H1 (cell line): Measurements from ENCODE around the gene SULT2B1. TPM values are rescaled to one million over a fixed set of nuclear protein-coding genes. Genes with fewer than 3 reads are reported as not detected.

ENCODE experiments used
- polyA plus RNA-seq, 7 experiments: library from polyadenylated mRNA; depleted of rRNA in 3 of 7; stranded (reverse) in 5 of 7; unstranded in 2 of 7; fragments of >200 nt in 5 of 7; fragments of 200-250 nt in 2 of 7; gene quantifications; 1 replicate in 5 of 7; 2 replicates in 1 of 7; 4 replicates in 1 of 7; pipeline versions ENCODE4 v1.2.1 to v1.2.3, GENCODE V29; 2011 to 2013; ENCODE audit warnings: missing spikeins in 2 of 7, mixed read lengths in 2 of 7
- total RNA-seq: library from RNA; stranded (reverse); fragmentation: NEBNext Ultra II Directional; extraction: Animal tissue kit (Norgen Biotek cat#: 25700); gene quantifications from 2 replicates; pipeline ENCODE4 v1.2.1, GENCODE V29; 2021

Gene SULT2B1
- total and polyA plus RNA-seq, 2 of the 8 experiments (the other 6 are each of a cell fraction or from before 2014, with no cell fraction given), result 1.5 to 2.6 TPM

Other genes with a start within 250 kb of the SULT2B1 start
- gene EMP3, start 226.6 kb upstream of the SULT2B1 start, total RNA-seq, result 18.4 and 20.9 TPM in 2 replicates
- gene EMP3, start 226.6 kb upstream of the SULT2B1 start, polyA plus RNA-seq (2011; rRNA removed), result 65.9 and 87.8 TPM in 2 replicates
- 14.2 and 14.7 TPM in 2 replicates for gene TMEM143, start 188.2 kb upstream of the SULT2B1 start, total RNA-seq
- 19.1 and 26.7 TPM in 2 replicates for gene TMEM143, start 188.2 kb upstream of the SULT2B1 start, polyA plus RNA-seq (2011; rRNA removed)
- gene SYNGR4, start 187.8 kb upstream of the SULT2B1 start, total RNA-seq, result 1.1 TPM in 1 of 2 replicates, not detected in the other
- 0.27 and 0.41 TPM in 2 replicates for gene SYNGR4, start 187.8 kb upstream of the SULT2B1 start, polyA plus RNA-seq (2011; rRNA removed)
- 224 and 225 TPM in 2 replicates for gene KDELR1, start 160.6 kb upstream of the SULT2B1 start, total RNA-seq
- gene KDELR1, start 160.6 kb upstream of the SULT2B1 start, polyA plus RNA-seq (2011; rRNA removed), result 231 and 249 TPM in 2 replicates
- gene GRIN2D, start 158.5 kb upstream of the SULT2B1 start, total RNA-seq, result 11.0 and 12.4 TPM in 2 replicates
- 2.2 and 4.9 TPM in 2 replicates for gene GRIN2D, start 158.5 kb upstream of the SULT2B1 start, polyA plus RNA-seq (2011; rRNA removed)
- 61.9 and 64.9 TPM in 2 replicates for gene GRWD1, start 106.2 kb upstream of the SULT2B1 start, total RNA-seq
- 36.9 and 46.4 TPM in 2 replicates for gene GRWD1, start 106.2 kb upstream of the SULT2B1 start, polyA plus RNA-seq (2011; rRNA removed)
- 0.89 and 1.0 TPM in 2 replicates for gene KCNJ14, start 96.6 kb upstream of the SULT2B1 start, total RNA-seq
- gene KCNJ14, start 96.6 kb upstream of the SULT2B1 start, polyA plus RNA-seq (2011; rRNA removed), result 0.45 and 0.61 TPM in 2 replicates
- 67.7 and 71.4 TPM in 2 replicates for gene CYTH2, start 82.8 kb upstream of the SULT2B1 start, total RNA-seq
- gene CYTH2, start 82.8 kb upstream of the SULT2B1 start, polyA plus RNA-seq (2011; rRNA removed), result 43.7 and 62.5 TPM in 2 replicates
- gene LMTK3, start 40.3 kb upstream of the SULT2B1 start, total RNA-seq, result 12.4 and 13.6 TPM in 2 replicates
- gene LMTK3, start 40.3 kb upstream of the SULT2B1 start, polyA plus RNA-seq (2011; rRNA removed), result 2.7 and 7.3 TPM in 2 replicates
- not detected in 2 replicates for gene SPACA4, start 54.6 kb downstream of the SULT2B1 start, total RNA-seq
- gene SPACA4, start 54.6 kb downstream of the SULT2B1 start, polyA plus RNA-seq (2011; rRNA removed), result not detected in 2 replicates
- gene FAM83E, start 62.9 kb downstream of the SULT2B1 start, total RNA-seq, result 5.3 and 6.5 TPM in 2 replicates
- 1.8 and 2.5 TPM in 2 replicates for gene FAM83E, start 62.9 kb downstream of the SULT2B1 start, polyA plus RNA-seq (2011; rRNA removed)
- 1,669 and 1,693 TPM in 2 replicates for gene RPL18, start 67.0 kb downstream of the SULT2B1 start, total RNA-seq
- 2,789 and 3,426 TPM in 2 replicates for gene RPL18, start 67.0 kb downstream of the SULT2B1 start, polyA plus RNA-seq (2011; rRNA removed)
- 60.9 and 61.6 TPM in 2 replicates for gene SPHK2, start 67.3 kb downstream of the SULT2B1 start, total RNA-seq
- 43.9 and 81.8 TPM in 2 replicates for gene SPHK2, start 67.3 kb downstream of the SULT2B1 start, polyA plus RNA-seq (2011; rRNA removed)
- 8.3 and 9.9 TPM in 2 replicates for gene DBP, start 85.2 kb downstream of the SULT2B1 start, total RNA-seq
- gene DBP, start 85.2 kb downstream of the SULT2B1 start, polyA plus RNA-seq (2011; rRNA removed), result 7.5 and 8.2 TPM in 2 replicates
- gene CA11, start 94.0 kb downstream of the SULT2B1 start, total RNA-seq, result 51.7 and 53.0 TPM in 2 replicates
- gene CA11, start 94.0 kb downstream of the SULT2B1 start, polyA plus RNA-seq (2011; rRNA removed), result 71.4 and 78.9 TPM in 2 replicates
- 0.15 and 0.47 TPM in 2 replicates for gene NTN5, start 120.8 kb downstream of the SULT2B1 start, total RNA-seq
- 0.80 and 0.85 TPM in 2 replicates for gene NTN5, start 120.8 kb downstream of the SULT2B1 start, polyA plus RNA-seq (2011; rRNA removed)
- 5.0 and 7.0 TPM in 2 replicates for gene FUT2, start 143.8 kb downstream of the SULT2B1 start, total RNA-seq
- gene FUT2, start 143.8 kb downstream of the SULT2B1 start, polyA plus RNA-seq (2011; rRNA removed), result 5.6 and 8.2 TPM in 2 replicates
- gene MAMSTR, start 167.6 kb downstream of the SULT2B1 start, total RNA-seq, result 2.0 and 2.9 TPM in 2 replicates
- 2.3 and 2.5 TPM in 2 replicates for gene MAMSTR, start 167.6 kb downstream of the SULT2B1 start, polyA plus RNA-seq (2011; rRNA removed)
- gene RASIP1, start 188.4 kb downstream of the SULT2B1 start, total RNA-seq, result 8.7 and 9.3 TPM in 2 replicates
- 11.4 and 16.4 TPM in 2 replicates for gene RASIP1, start 188.4 kb downstream of the SULT2B1 start, polyA plus RNA-seq (2011; rRNA removed)
- gene IZUMO1, start 194.7 kb downstream of the SULT2B1 start, total RNA-seq, result 1.7 and 1.8 TPM in 2 replicates
- gene IZUMO1, start 194.7 kb downstream of the SULT2B1 start, polyA plus RNA-seq (2011; rRNA removed), result 0.33 and 0.46 TPM in 2 replicates
- 12.2 and 12.9 TPM in 2 replicates for gene FUT1, start 200.5 kb downstream of the SULT2B1 start, total RNA-seq
- gene FUT1, start 200.5 kb downstream of the SULT2B1 start, polyA plus RNA-seq (2011; rRNA removed), result 7.4 and 12.4 TPM in 2 replicates
- gene FGF21, start 203.4 kb downstream of the SULT2B1 start, total RNA-seq, result 0.48 TPM in 1 of 2 replicates, not detected in the other
- 0.80 and 2.2 TPM in 2 replicates for gene FGF21, start 203.4 kb downstream of the SULT2B1 start, polyA plus RNA-seq (2011; rRNA removed)